ENCODE measurements around the gene TTYH2.

Gene TTYH2

GRCh38 chr17:74251051-74251450 is 37.7 kb downstream of the TTYH2 start:
- CTCF ChIA-PET, result interaction anchor here (1.0 to 1.4 kb wide), 4 partner anchors 8 to 33 kb away, joined by 3 to 4 read pairs (median 3); no protein-coding TSS in a partner anchor
- no peak for DNase-seq (ENCODE audit: extremely low spot score)
- POLR2A ChIA-PET, result no interaction called here
- TF ChIP-seq CTCF (IDR thresholded peaks at IDR 0.05; ENCODE audit: control extremely low read depth, extremely low read depth, low read depth, missing control alignments), result no peak

GRCh38 chr17:74251569-74251968 is 38.2 kb downstream of the TTYH2 start:
- ChIA-PET CTCF (interaction anchor here (1.0 to 1.4 kb wide), 4 partner anchors 9 to 50 kb away, joined by 3 to 4 read pairs (median 3); no protein-coding TSS in a partner anchor), POLR2A (no interaction called here)
- no peak for DNase-seq (ENCODE audit: extremely low spot score)
- no peak for TF ChIP-seq CTCF (IDR thresholded peaks at IDR 0.05; ENCODE audit: control extremely low read depth, extremely low read depth, low read depth, missing control alignments)

DNA sequence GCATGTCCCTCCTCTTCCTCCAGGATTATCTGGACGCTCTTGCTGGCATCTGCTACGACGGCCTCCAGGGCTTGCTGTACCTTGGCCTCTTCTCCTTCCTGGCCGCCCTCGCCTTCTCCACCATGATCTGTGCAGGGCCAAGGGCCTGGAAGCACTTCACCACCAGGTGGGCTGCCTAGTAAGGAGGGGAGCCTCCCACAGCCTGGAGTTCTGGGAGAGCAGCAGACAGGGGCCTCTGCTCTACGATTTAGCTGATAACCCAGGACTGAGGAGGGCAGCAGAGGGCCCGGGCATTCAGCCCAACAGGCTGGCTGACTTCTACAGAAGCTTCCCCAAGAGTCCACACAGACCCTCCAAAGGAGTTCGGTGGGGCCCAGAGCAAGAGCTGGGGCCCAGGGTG is 38.8 kb downstream of the TTYH2 start:
- TF ChIP-seq CTCF (IDR thresholded peaks at IDR 0.05; ENCODE audit: control extremely low read depth, extremely low read depth, low read depth, missing control alignments), result no peak
- ChIA-PET POLR2A (no interaction called here), CTCF (interaction anchor here (1.2 to 1.4 kb wide), 3 partner anchors 9 to 49 kb away, joined by 3 to 4 read pairs (median 3); no protein-coding TSS in a partner anchor)
- no peak for DNase-seq (ENCODE audit: extremely low spot score)

- CTCF ChIA-PET, result interaction anchor here (1.4 kb wide), 1 partner anchor 48 kb away, joined by 3 read pairs; no protein-coding TSS in a partner anchor
- no peak for DNase-seq (ENCODE audit: extremely low spot score)
- POLR2A ChIA-PET, result no interaction called here
- no peak for TF ChIP-seq CTCF (IDR thresholded peaks at IDR 0.05; ENCODE audit: control extremely low read depth, extremely low read depth, low read depth, missing control alignments)
These were observed 39.7 kb downstream of the TTYH2 start for GRCh38 chr17:74253036-74253435.

DNA sequence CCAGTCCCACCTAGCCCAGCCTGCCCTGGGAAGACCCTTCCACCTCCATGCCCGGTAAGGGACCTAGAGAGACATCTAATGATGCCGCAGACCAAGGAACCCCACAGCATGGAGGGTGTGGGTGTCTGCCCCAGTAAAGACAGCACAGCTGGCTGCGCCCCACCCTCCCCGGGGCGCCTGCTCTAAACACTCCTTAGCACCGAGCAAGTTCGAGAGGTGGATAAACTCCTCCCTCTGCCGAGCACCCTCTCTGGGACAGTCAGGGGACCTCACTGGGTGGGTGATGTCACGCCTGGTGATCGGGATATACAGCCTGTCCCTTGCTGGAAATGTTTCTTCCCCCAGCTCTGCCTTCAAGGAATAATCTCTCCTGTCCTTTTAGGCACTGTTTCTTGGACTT is 43.9 kb downstream of the TTYH2 start:
- no peak for DNase-seq (ENCODE audit: extremely low spot score)
- TF ChIP-seq CTCF (IDR thresholded peaks at IDR 0.05; ENCODE audit: control extremely low read depth, extremely low read depth, low read depth, missing control alignments), result no peak
- ChIA-PET CTCF (no interaction called here), POLR2A (no interaction called here)

DNA sequence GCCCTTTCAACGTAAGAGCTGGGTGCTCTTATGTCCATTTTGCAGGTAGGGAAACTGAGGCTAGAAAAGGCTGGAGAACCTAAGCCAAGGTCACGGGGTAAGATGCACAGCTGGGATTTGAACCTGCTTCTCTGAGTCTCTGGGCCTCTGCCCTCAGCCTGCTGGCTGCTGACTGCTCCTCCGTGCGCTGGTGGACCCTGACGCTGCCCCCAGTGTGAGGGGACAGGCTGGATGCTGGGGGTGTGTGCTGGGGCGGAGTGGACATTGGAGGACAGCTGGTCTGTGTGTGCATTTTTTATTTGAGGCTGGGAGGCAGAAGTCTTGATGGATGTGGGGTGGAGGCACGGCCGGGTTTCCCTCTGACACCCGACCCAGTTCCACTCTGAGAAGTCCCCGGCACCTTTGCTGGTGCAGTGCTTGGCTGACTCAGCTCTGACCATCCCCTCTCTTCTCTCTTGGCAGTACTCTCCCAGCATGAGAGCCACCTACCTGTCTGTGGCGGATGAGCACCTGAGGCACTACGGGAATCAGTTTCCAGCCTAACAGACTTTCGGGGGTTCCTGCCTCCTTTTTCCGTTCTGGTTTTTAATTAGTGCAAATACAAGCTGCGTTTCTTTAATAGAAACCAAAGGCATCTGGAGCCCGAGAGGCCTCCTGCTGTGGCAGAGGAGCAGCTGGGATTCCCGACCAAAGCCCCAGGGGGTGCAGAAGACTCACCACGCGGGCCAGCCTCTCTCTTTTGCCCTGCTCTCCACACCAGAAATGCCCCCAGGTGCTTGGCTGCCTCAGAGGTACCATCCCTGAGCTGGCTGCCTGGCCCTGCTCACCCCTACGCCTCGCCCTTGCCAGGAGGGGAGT is 46.5 kb downstream of the TTYH2 start:
- DNase-seq (ENCODE audit: extremely low spot score), result no peak
- ChIA-PET POLR2A (no interaction called here), CTCF (interaction anchor here (1.1 to 1.6 kb wide), 6 partner anchors 9 to 186 kb away, joined by 3 to 4 read pairs (median 3); no protein-coding TSS in a partner anchor)
- TF ChIP-seq CTCF (IDR thresholded peaks at IDR 0.05; ENCODE audit: control extremely low read depth, extremely low read depth, low read depth, missing control alignments), result no peak
